Stimulated activated effector memory CD8-positive, alpha-beta T cell treated with anti-CD3 and anti-CD28 coated beads, Interleukin-12 subunit alpha, Interleukin-12 subunit beta, amount 100 ng/mL, for 72 hours (primary cell): ENCODE results near the gene CIDEA.

Source experiments
- ATAC-seq: fragments of 150-1000 bp; cut with Tn5 transposase; 2 replicates; pipeline ENCODE4 v1.10.0; 2021
- DNase-seq, 2 donors: peaks; one replicate each; pipeline ENCODE4 v3.0.0; 2021 to 2022; ENCODE audit warnings: low spot score in 2 of 2
- H3K27ac Mint-ChIP-seq: one replicate; pipeline ENCODE4 v1.8.0; 2022; ENCODE audit warnings: mild to moderate bottlenecking, mixed read lengths
- H3K36me3 Mint-ChIP-seq: one replicate; pipeline ENCODE4 v1.8.0; 2022; ENCODE audit warnings: mild to moderate bottlenecking, mixed read lengths
- H3K4me1 Mint-ChIP-seq: one replicate; pipeline ENCODE4 v1.8.0; 2022; ENCODE audit warnings: mixed read lengths
- H3K4me3 Mint-ChIP-seq: one replicate; pipeline ENCODE4 v1.8.0; 2022; ENCODE audit warnings: mild to moderate bottlenecking, mixed read lengths
- H3K9me3 Mint-ChIP-seq: one replicate; pipeline ENCODE4 v1.8.0; 2022; ENCODE audit warnings: mixed read lengths

The CIDEA gene

DNA sequence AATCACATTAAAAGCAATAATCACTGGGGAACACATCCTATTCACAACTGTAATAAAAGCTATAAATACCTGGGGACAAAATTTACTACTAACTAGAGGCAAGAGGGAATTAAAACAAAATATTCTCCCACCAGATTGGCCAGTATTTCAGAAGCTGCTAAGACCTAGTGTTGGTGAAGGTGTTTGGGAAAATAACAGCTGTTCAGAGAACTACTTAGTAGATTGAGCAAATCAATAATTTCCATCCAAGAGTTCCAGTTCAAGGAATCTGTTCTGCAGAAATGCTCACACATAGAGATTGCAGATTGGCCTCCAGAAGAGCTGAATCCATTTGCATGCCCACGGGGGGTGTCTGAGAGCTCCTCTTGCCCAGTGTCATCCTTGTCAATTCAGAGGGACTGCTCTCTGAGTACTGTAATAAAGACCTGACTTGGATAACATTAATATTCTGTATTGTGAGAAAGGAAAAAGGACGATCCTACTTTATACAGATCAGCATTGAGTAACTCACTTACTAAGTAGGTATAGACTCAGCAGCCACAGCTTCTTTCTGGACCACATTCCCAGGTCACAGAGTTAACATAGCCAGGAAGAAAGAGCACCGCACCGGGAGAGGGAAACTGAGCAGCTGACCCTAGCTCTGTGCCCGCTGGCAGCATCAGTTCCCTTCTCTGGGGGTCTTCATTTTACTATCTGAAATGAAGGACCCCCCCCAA, 59.5 kb downstream of the CIDEA start:
- DNase-seq (no peak), ATAC-seq (no peak)
- peaks cover 11% of the 10 kb centered on the region for H3K4me1 Mint-ChIP-seq
- no peak overlapping the region for H3K27ac Mint-ChIP-seq
- H3K9me3 Mint-ChIP-seq = peaks cover 4% of the 10 kb centered on the region
- no peak overlapping the region for H3K4me3 Mint-ChIP-seq
- H3K36me3 Mint-ChIP-seq = no peaks in the 10 kb centered on the region

DNA sequence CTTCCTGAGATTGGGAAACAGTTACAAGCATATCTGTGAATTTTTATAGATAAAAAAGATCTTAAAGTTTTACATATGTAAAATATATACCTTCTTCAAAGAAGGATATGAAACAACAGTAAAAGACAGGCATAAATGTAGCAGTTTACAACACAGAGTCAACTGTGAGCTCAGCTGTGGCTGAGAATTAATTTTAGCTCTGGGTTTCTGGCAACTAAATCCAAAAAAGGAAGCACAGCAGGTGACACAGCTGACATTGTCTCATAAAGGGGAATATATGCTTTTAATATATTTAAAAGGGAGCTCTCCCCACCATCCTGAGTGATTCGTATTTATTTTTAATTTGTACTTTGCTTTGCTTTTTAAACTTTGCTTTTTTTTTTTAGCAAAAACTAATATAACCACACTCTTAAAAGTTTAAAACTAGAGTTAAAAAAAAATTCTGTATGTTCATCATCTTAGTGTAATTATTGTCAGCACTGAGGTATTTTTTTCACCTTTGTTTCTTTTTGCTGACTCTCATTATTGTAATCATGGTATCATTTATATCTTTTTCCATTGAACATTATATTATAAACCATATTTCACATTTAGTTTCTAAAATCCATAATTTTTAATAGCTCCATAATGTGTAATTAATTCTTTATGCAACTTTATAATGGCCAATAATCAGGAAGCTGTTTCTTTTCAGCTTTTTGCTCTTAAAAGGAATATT, 60.6 kb downstream of the CIDEA start:
- DNase-seq (no peak), ATAC-seq (no peak)
- no peaks in the 10 kb centered on the region for H3K36me3 Mint-ChIP-seq
- peaks cover 4% of the 10 kb centered on the region for H3K9me3 Mint-ChIP-seq
- no peak overlapping the region for H3K27ac Mint-ChIP-seq
- peaks cover 6% of the 10 kb centered on the region for H3K4me1 Mint-ChIP-seq
- H3K4me3 Mint-ChIP-seq = no peak overlapping the region

DNA sequence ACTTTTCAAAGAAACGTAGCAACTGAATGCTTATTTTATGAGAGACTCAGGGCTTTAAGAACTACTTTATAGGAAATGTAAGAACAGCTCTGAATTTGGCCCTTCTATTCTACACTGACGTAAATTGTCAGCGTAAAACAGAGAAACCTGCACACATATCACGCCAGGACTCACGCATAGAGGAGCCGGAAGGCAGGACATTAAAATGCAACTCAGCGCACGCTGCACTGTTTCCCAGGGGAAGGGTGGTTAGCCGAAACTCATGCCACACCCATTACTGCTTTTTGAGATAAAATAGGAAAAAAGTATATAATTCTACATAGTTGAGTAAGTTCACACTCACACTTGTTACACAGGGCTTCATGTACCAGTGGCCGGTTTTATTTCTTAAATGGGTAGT, 61.3 kb downstream of the CIDEA start:
- Mint-ChIP-seq H3K27ac (no peak overlapping the region), H3K9me3 (peaks cover 4% of the 10 kb centered on the region), H3K36me3 (no peaks in the 10 kb centered on the region), H3K4me3 (no peak overlapping the region), H3K4me1 (peaks cover 5% of the 10 kb centered on the region)
- DNase-seq (no peak), ATAC-seq (no peak)

DNA sequence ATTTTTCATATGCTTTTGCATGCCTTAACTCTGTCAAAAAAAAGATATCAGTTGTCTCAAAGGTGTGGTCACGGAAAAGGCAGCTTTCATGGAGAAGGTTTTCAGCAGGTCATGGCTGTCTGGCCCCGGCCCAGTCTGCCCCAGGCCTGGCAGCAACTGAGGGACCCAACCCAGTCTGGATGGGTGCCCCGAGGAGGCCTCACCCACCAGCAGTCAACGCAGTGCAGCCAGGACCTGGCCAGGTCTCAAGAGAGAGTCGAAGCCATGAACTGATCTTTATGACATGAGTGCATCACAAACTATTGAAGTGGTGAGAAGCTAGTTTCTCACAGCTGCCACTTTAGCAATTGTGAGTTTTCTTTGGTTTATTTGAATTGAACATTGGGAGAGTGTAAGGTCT, 61.8 kb downstream of the CIDEA start:
- DNase-seq (no peak), ATAC-seq (no peak)
- no peak overlapping the region for H3K4me3 Mint-ChIP-seq
- H3K4me1 Mint-ChIP-seq = peaks cover 5% of the 10 kb centered on the region
- H3K27ac Mint-ChIP-seq = no peak overlapping the region
- H3K9me3 Mint-ChIP-seq = peaks cover 4% of the 10 kb centered on the region
- no peaks in the 10 kb centered on the region for H3K36me3 Mint-ChIP-seq

DNA sequence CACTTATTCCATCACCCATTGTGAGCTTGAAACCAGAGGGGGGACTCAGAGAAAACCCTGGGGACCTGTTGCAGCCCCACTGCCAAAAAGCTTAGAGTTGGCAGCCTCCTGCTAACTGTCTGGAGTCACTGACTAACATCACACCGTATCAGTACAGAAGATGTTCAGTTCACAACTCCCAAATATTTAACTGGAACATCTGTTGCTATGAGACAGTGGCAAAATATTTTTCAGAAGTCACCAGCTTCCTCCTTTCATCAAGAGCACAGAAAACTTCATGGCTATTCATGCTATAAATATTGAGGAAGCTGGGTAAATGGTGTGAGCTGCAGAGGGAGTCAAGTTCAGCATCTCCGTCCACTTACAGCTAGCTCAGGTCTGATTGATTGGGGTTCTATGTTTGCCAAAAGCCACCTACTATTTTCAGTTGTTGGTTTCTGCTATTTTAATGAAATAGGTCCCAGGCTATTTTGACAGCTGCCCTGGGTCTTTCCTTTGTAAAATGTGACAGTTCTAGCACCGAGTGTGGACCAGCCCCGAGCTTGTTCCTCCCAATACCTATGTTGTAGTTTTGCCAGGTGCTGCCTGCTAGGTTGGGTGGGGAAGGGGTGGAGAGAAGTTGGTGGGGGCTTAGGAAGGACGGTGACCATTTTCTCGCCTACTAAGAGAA, 63.6 kb downstream of the CIDEA start:
- no peak overlapping the region for H3K4me3 Mint-ChIP-seq

DNA sequence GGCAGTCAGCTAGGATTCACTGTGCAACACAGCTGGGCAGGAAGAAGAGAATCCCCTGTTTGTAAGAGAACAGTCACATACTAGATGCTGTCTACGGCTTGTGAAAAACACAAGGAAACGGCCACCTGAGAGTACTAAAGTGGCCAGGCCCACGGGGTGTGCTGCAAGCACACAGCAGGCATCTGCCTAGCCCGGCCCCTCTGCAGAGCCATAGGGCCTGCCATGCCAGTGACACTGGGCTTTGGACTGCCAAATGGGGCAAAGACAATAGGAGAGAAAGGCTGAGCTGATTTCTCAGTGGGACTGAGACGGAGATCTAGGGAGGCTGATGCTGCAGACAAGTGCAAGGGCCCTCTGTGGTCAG, 64.2 kb downstream of the CIDEA start:
- H3K4me1 Mint-ChIP-seq = peaks cover 5% of the 10 kb centered on the region
- peaks cover 11% of the 10 kb centered on the region for H3K36me3 Mint-ChIP-seq
- H3K27ac Mint-ChIP-seq = no peak overlapping the region
- no peaks in the 10 kb centered on the region for H3K9me3 Mint-ChIP-seq
- DNase-seq (no peak), ATAC-seq (no peak)
- H3K4me3 Mint-ChIP-seq = no peak overlapping the region

More for the DNA sequence above, 63.6 kb downstream of the CIDEA start:
- Mint-ChIP-seq H3K9me3 (no peaks in the 10 kb centered on the region), H3K27ac (no peak overlapping the region), H3K36me3 (peaks cover 5% of the 10 kb centered on the region), H3K4me1 (peaks cover 5% of the 10 kb centered on the region)
- DNase-seq = no peak
- no peak for ATAC-seq

DNA sequence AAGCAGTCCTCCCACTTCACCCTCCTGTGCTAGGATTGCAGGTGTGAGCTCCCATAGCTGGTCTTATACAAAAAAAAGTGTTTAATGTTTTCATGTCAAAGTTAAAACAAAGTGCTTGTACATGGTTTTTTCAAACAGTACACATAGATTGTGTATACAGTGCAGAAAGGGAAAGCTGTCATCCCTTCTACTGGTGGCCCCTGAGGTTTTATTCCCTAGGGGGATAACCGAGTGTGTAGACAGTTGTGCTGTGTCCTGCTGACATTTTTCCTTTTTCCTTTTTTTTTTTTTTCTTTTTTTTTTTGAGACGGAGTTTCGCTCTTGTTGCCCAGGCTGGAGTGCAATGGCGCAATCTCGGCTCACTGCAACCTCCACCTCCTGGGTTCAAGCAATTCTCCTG, 64.7 kb downstream of the CIDEA start:
- H3K27ac Mint-ChIP-seq = no peak overlapping the region
- H3K9me3 Mint-ChIP-seq = no peaks in the 10 kb centered on the region
- peaks cover 14% of the 10 kb centered on the region for H3K36me3 Mint-ChIP-seq
- peaks cover 5% of the 10 kb centered on the region for H3K4me1 Mint-ChIP-seq
- DNase-seq (no peak), ATAC-seq (no peak)
- no peak overlapping the region for H3K4me3 Mint-ChIP-seq

DNA sequence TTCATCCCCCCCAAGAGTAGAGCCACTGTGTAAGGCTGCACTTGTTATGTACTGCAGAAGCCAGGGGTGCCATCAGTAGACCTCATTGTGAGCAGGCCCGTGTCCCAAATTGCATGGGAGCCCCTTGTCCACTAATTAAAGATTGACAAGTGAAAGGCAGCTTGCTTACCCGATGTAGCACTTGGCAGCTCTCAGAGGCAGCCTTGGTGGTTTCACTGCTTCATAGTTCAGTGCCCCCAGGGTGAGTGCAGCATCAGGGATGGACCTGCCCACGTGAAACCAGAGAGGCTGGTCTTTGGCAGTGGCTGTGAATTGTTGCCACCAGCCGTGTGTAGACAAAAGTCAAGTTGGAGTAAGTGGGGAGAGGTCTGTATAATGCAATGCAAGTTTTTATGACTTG, 67.2 kb downstream of the CIDEA start:
- DNase-seq (no peak), ATAC-seq (peak; percentile 31)
- H3K36me3 Mint-ChIP-seq = peaks cover 31% of the 10 kb centered on the region
- H3K9me3 Mint-ChIP-seq = no peaks in the 10 kb centered on the region
- no peak overlapping the region for H3K4me3 Mint-ChIP-seq
- peaks cover 5% of the 10 kb centered on the region for H3K4me1 Mint-ChIP-seq
- H3K27ac Mint-ChIP-seq = no peak overlapping the region

DNA sequence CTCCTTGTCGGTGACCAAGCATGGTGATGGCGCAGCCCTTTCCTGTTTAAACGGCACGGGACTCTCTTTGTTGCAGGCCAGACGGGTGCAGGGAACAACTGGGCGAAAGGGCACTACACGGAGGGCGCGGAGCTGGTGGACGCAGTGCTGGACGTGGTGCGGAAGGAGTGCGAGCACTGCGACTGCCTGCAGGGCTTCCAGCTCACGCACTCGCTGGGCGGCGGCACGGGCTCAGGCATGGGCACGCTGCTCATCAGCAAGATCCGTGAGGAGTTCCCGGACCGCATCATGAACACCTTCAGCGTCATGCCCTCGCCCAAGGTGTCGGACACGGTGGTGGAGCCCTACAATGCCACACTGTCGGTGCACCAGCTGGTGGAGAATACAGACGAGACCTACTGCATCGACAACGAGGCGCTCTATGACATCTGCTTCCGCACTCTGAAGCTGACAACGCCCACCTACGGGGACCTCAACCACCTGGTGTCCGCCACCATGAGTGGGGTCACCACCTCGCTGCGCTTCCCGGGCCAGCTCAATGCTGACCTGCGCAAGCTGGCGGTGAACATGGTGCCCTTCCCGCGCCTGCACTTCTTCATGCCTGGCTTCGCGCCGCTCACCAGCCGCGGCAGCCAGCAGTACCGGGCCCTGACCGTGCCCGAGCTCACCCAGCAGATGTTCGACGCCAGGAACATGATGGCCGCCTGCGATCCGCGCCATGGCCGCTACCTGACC, 71.0 kb downstream of the CIDEA start:
- Mint-ChIP-seq H3K27ac (no peak overlapping the region), H3K4me1 (peaks cover 14% of the 10 kb centered on the region), H3K9me3 (no peaks in the 10 kb centered on the region), H3K36me3 (peaks cover 69% of the 10 kb centered on the region), H3K4me3 (no peak overlapping the region)
- DNase-seq (no peak), ATAC-seq (no peak)

DNA sequence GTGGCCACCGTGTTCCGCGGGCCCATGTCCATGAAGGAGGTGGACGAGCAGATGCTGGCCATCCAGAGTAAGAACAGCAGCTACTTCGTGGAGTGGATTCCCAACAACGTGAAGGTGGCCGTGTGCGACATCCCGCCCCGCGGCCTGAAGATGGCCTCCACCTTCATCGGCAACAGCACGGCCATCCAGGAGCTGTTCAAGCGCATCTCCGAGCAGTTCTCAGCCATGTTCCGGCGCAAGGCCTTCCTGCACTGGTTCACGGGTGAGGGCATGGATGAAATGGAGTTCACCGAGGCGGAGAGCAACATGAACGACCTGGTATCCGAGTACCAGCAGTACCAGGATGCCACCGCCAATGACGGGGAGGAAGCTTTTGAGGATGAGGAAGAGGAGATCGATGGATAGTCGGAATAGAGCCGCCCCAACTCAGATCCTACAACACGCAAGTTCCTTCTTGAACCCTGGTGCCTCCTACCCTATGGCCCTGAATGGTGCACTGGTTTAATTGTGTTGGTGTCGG, 71.6 kb downstream of the CIDEA start:
- Mint-ChIP-seq H3K4me1 (peaks cover 14% of the 10 kb centered on the region), H3K4me3 (no peak overlapping the region), H3K36me3 (peaks cover 74% of the 10 kb centered on the region)

DNA sequence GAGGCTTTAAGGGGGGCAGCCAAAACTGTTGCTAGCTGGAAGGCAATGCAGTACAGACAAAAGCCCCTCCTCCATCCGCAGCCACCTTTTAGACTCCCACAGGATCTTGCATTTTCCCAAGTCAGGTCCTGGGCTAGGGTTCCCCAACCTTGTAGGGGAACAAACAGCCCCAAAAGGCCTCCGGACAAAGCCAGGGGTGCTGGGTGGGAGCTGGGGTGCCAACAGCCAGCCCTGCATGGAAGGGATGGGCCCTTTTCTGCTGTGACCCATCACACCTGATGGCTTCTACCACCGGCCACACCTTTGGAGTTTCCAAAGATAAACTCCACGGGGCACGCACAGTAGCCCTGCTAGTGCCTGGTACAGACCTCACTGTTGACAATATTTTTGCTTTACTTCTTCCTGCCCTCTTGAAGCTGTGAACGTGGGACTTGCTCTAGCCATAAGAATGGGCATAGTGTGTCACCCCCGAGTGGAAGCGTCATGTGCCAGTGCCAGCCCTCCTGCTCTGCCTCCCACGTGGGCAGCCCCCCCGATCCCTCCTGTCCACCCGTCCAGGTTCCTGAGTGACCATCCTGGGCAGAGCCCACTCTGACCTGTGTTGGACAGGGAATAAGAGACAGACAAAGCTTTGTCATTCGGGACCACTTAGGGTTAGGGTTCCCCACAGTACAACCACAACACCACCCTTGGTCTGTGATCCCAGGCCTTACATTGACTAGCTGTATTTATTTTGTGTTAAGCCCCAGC, 72.7 kb downstream of the CIDEA start:
- Mint-ChIP-seq H3K4me3 (no peak overlapping the region), H3K27ac (no peak overlapping the region), H3K36me3 (peaks cover 76% of the 10 kb centered on the region), H3K9me3 (no peaks in the 10 kb centered on the region), H3K4me1 (peaks cover 14% of the 10 kb centered on the region)
- DNase-seq (no peak), ATAC-seq (no peak)

More for the DNA sequence above, 71.6 kb downstream of the CIDEA start:
- no peak for DNase-seq
- ATAC-seq = no peak
- Mint-ChIP-seq H3K27ac (no peak overlapping the region), H3K9me3 (no peaks in the 10 kb centered on the region)
